ENCODE results near the gene GALNT11.

DNA sequence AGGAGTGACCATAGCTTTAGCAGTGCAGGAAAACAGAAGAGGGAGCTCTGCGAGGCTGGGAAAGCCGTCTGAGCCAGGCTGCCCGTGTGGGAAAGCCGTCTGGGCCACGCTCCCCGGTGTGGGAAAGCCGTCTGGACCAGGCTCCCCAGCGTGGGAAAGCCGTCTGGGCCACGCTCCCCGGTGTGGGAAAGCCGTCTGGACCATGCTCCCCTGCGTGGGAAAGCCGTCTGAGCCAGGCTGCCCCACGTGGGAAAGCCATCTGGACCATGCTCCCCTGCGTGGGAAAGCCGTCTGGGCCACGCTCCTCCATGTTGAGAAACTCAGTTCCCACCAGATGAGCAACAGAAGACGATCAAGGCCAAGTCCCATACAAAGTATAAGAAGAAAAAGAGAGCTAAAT is 101.8 kb downstream of the GALNT11 start:
- TF ChIP-seq, protein P1, sequence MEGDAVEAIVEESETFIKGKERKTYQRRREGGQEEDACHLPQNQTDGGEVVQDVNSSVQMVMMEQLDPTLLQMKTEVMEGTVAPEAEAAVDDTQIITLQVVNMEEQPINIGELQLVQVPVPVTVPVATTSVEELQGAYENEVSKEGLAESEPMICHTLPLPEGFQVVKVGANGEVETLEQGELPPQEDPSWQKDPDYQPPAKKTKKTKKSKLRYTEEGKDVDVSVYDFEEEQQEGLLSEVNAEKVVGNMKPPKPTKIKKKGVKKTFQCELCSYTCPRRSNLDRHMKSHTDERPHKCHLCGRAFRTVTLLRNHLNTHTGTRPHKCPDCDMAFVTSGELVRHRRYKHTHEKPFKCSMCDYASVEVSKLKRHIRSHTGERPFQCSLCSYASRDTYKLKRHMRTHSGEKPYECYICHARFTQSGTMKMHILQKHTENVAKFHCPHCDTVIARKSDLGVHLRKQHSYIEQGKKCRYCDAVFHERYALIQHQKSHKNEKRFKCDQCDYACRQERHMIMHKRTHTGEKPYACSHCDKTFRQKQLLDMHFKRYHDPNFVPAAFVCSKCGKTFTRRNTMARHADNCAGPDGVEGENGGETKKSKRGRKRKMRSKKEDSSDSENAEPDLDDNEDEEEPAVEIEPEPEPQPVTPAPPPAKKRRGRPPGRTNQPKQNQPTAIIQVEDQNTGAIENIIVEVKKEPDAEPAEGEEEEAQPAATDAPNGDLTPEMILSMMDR (IDR thresholded peaks at IDR 0.05; ENCODE audit: low read length), result no peak
- TF ChIP-seq EZH2 (IDR thresholded peaks at IDR 0.05; ENCODE audit: borderline replicate concordance, low read length), result no peak

Measured in OCI-LY1 (cell line).